HK-2 (cell line): Measurements from ENCODE around the gene TLK1.
A peak's percentile ranks its signal among the peaks of the same experiment; 100 is the strongest.

Experiments
- DNase-seq: peaks from one replicate; pipeline ENCODE4 v3.0.0-alpha.2; 2018; ENCODE audit not compliant: unreplicated experiment

The TLK1 gene

DNA sequence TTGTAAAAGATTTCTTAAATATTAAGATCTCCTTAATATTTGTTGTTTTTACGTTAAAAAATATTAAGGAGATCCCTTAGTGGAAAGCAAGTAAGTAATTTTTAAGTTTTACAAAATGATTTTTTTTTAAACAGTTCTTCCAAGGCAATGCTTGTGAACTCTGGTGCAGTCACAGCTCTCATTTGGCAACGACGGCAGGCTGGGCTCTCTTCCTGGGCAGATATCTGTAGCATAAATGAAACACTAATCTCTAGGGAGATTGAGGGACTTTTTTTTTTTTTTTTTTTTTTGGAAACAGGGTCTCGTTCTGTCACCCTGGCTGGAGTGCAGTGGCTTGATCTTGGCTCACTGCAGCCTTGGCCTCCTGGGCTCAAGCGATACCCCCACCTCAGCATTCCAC is 193.1 kb downstream of the TLK1 start:
- DNase-seq = no peak

DNA sequence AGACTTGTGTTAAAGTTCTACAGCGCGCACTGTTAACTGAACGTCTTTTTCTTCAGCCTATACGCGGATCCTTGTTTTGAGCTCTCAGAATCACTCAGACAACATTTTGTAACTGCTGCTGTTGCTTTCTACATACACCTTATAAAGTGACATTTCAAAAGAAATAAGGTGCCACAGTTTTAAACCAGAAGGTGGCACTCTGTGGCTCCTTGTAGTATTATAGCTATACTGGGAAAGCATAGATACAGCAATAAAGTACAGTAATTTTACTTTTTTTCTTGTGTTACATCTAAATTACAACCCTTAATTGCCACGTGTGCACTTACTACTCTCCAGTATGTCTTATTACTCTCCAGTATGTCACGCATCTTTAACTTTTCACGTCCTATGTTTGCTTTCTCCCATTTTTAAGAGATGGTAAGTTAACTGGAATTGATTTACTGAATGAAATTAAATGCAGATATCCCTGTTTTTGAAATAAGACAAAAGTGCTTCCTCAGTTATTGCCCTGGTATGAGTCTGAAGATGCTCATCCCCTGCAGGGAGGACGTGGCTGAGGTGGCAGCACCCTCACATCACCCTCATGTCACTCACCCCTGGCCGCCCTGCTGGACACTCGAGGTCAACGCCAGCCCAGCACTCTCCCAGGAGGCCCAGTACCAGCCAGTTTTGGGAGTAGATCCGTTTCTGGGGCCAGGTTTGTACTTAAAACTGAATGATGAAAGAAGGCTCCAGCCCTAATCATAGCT is 193.9 kb downstream of the TLK1 start:
- no peak for DNase-seq

DNA sequence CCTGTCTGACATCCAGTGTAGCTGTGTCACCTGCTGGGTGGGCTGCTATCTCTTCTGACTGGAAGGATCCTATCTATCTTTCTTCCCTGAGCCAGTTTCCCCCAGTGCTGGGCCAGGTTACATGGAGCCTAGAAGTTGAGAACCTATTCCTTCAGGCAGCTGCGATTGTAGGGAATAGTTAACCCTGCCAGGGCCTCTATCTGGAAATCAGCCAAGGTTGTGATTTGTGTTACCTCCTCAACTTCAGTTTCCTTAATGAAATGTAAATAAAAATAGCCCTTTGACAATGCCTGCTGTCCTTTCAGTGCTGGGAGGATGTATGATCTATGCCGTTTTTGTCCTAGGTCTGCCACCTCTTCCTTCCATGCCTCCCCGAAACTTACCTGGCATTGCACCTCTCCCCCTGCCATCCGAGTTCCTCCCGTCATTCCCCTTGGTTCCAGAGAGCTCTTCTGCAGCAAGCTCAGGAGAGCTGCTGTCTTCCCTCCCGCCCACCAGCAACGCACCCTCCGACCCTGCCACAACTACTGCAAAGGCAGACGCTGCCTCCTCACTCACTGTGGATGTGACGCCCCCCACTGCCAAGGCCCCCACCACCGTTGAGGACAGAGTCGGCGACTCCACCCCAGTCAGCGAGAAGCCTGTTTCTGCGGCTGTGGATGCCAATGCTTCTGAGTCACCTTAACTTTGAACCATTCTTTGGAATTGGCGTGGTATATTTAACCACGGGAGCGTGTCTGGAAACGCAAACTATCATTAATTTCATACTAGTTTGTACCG is 195.1 kb downstream of the TLK1 start:
- DNase-seq = peak; percentile 65

DNA sequence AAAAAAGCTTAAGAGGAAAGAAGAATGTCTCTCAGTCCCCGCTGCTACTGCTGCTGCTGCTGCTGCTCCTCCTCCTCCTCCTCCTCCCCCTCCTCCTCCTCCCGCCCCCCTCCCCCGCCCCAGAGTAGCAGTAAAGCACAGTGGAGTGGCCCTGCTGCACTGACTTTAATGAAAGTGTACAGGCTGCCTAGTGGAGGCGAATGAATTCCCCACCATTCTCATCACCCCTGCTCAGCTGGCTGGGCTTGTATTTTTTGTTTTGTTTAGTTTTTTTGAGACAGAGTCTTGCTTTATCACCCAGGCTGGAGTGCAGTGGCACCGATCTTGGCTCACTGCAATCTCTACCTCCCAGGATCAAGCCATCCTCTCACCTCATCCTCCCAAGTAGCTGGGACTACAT is 197.3 kb downstream of the TLK1 start:
- DNase-seq = no peak

DNA sequence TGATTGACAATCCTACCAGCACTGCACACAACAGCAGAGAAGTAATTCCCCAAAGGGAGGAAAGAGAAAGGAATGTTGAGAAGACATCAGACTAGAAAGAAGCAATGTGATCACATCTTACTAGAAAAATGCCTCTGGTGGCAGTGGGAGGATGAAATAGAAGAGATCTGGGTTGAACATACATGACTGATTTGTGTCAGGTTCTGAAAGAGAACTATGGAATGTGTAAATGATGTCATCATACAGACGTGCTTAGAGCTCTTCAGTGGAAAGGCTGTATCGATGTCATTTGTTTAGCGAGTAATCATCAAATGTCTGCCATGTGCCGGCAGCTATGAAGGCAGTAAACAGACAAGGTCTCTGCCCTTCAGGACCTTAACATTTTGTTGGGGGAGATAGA is 206.8 kb downstream of the TLK1 start:
- DNase-seq = no peak

DNA sequence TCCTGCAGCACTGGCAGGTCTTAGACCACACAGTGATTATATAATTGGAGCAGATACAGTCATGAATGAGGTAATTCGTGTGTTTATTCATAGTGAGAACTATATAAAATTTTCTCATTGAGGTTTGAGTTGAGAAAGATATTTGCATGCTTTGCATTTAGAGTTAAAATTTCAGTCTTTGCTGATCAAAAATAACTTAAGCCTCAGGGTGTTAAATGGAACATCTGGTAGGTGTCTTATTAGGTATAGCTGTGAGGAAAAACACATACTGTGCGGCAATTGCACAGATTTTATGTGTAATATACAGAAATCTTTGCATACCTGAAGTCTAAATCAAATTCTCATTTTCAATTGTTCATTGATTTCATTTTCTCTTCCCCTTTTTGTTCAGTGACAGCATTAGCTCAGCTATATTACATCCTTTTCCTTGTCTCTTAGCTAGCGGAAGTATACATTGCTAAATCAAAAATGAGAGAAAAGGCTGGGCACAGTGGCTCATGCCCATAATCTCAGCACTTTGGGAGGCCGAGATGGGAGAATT is 210.4 kb downstream of the TLK1 start:
- DNase-seq = no peak

DNA sequence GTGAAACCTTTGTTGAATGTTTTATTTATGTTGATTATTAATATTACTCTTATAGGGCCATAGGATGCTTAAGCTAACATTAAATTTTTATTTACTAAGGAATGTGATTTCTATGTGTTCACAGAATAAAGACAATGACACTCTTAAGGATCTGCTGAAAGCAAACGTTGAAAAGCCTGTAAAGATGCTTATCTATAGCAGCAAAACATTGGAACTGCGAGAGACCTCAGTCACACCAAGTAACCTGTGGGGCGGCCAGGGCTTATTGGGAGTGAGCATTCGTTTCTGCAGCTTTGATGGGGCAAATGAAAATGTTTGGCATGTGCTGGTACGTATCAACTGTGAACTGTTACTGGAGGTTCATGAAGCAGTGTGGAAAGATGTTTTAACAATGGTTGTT is 211.3 kb downstream of the TLK1 start:
- DNase-seq = no peak

DNA sequence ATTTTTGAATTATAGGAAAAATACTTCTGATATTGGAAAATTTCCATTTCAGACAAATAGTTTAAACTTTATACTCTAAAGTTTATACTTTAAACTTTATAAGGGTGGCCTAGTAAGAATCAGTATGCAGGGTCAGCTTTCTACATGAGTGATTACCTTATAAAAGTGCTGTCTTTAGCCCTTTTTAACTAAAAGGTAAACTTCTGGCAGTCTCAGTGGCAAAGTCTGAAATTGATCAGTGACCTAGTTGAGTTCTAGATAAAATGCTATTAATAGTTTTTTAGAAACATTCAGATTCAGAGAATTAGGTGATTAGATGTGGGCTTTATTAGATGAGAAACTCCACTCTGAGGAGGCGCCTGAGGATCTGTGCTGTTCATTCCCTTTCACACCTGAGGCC is 216.1 kb downstream of the TLK1 start:
- no peak for DNase-seq

DNA sequence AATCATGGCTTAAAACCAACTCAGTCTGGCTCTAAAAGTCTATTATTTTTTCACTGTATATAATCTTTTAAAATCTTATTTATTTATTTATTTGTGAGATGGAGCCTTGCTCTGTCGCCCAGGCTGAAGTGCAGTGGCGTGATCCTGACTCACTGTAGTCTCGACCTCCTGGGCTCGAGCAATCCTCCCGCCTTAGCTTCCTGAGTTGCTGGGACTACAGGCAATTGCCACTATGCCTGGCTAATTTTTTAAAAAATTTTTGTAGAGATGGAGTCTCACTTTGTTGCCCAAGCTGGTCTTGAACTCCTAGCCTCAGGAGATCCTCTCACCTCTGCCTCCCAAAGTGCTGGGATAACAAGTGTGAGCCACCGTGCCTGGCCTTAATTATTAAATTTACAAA is 217.1 kb downstream of the TLK1 start:
- DNase-seq = no peak

DNA sequence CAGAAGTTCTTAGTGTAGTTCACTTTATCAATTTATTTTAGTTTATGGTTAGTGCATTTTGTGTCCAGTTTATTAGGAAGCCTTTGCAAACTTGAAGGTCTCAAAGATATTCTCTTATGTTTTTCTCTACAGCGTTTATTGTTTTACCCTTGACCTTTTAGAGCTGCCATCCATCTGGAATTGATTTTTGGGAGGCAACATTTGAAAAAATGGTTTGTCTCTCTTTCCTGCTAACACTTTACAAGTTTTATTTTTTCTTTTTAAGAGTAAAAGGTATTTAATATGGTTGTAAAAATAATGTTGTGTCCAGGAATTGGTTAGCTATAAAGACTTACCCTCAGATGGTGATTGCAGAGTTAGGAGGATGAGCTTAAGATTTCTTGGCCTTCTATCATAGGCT is 217.7 kb downstream of the TLK1 start:
- no peak for DNase-seq

DNA sequence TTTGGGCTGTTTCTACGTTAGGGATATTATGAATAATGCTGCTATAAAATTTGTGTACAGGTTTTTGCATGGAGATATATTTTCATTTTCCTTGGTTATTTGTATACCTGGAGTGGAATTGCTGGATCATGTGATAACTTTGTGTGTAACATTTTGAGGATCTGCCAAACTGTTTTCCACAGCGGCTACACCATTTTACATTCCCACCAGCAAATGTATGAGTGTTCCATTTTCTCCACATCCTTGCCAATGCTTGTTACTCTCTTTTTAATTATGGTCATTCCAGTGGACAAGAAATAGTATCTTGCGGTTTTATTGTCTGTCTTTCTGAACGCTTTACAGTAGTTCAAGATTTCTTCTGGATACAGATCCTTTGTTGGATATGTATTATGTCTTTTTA is 218.1 kb downstream of the TLK1 start:
- DNase-seq = no peak
